Right kidney (tissue), 1 donor: Measurements from ENCODE around the gene ZNF609.
"Not testable (repeated sequence)": the region's sequence is repeated elsewhere in the genome, so short reads cannot be mapped to it uniquely, and the experiment has no call there.

Source experiments
- DNase-seq: peaks from one replicate; pipeline ENCODE4 v3.0.0-alpha.2; 2016

ZNF609 gene

DNA sequence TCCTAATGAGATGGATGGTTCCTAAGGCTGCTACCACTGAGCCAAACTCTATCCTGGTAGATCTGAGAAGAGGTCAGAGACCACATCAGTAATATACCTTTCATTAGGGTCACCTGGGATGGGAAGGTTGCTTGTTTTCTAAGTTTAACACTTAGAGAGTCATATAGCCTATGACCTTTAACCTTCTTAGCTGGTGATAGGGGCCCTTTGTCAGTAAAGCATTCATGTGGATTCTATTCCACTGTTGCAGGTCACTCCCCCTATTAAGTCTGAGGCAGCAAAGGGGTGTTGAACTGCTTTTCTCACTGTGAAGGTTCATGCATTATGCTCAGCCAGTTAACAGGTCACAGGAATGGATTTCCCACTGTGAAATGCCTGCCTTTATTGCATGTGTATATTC is 6.1 kb upstream of the ZNF609 start:
- no peak for DNase-seq

DNA sequence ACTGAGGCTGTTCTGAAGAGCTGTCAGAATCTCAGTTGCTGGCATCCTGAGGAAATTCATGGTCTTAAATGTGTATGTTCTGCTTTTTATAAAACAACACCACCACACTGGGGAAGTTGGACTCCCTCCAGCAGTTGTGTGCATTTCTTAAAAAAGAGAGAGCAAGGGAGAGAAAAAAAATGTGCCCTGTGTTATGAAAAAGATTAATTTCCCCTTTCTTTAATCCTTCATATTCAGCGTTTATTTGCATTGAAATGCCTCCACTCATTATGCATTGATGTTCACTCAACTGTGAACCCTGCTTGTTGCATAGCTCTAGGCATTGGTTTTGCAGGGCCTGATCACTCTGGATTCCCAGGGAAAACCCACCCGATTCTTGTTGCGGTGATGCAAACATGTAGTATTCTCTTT is 4.4 kb upstream of the ZNF609 start:
- no peak for DNase-seq

DNA sequence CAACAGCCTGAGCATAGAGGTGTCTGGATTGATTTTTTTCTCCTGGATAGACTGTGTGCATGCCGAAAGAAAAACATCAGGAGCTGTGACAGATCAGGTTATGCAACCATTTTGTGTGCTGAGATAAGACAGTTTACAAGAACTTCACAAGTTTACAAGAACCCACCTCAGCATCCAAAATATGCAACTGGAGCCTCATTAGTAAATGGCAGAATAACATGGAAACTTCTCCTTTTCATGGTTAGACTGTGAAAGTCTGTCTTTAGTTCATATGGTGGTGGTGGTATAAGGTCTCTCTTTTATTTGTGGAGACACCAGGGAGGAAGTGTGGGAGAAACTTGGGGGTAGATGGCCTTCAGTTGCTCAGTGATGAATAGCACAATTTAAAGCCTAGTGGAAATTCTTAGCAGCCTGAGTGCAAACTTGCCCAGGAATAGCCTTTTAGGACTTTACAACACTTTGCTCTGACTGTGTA is 3.7 kb upstream of the ZNF609 start:
- peak; percentile 23 for DNase-seq

DNA sequence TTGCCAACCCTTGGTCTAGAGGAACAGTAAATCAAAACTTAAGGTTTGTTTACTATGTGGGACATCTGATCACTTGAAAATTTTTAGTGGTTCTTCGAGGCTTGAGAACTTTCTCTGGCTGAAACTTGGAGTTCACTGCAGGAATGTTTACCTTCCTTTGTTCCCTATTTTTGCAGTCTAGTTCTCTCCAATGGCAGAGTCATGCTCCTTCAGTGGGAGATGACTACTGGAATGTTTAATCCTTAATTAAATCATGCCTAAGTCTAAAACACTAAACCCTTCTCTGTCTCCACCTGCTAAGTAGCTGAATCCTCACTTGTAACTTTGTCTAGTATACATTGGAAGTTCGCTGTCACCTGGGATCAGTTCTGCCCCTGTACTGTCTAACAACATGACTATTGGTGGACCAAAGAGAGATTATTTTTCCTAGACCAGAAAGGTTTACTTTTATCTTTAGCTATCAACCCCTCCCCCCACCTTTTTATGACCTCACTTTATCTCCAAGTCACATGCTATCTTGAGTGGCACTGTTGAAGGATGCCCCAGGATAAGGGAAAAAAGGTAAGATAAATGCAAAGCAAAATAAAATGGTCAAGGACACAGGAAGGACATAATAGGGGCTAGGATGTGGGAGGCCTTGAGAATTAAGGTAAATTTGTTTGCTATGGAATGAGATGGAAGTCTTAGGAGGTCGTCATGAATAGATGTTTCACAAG is 1.2 kb upstream of the ZNF609 start:
- DNase-seq, result no peak

DNA sequence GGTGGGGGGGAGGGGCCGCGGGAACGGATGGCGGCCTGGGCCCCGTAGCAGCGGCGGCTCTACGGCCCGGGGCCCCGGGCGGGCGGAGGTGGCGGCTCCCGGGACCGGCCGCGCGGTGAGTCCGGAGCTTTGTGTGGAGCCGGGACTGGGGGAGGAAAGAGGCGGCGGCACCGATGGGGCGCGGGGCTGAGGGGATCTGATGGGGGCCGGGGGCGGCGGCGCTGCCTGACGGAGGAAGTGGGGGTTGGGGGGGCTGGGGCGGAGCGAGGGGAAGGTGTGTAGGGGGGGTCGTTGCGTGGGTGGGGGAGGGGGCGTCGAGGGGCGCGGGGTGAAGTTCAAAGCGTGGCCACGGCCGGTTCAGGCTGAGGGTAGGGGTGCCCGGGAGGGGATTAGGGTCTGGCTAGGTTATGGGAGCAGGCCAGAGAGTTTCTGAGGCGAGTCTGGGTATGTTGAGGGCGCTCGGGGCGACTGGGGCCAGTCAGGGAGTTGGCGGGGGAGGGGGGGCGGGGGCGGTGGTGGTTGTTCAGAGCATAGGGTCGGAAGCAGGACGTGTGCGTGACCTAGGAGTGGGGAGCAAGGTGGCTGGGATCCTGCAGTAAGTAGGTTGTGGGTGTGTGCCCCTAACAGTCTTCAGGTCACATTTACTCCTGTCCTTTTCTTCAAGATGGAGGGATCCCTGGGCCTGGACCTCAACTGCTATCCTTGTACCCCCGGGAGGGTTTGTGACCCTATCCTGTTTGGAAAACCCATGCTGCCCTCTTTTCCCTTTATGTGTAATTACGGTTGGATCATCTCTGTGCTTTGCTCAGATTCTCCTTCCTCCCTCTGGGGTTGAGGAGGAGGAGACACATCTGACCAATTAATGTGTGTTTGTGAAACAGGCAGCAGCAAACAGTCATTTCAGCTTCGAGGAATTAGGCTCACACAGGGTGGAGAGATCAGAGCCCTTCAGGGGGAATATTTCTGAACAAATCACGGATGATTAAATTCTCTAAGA is 644 bp downstream of the ZNF609 start:
- DNase-seq, result peak; percentile 76

DNA sequence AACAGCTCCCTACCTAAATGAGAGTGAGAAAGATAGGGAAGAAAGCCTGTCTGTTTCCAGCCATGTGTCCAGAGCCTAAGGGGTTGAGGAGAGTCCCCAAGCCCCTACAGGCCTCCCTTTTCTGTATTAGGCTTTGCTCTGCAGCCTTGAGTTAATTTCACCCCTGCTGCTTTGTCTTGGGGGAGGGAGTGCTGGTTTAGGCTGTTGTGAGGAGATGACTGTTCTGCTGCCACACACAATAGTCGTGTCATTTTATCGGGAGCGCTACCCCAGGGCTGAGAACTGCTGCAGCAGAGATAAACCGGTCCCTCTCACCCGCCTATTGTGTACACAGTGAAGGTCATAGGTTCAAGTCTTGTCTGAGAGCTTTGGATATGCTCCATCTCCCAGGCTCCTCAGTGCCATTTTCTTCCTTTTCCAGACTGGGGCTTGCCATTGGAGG is 1.4 kb downstream of the ZNF609 start:
- no peak for DNase-seq

DNA sequence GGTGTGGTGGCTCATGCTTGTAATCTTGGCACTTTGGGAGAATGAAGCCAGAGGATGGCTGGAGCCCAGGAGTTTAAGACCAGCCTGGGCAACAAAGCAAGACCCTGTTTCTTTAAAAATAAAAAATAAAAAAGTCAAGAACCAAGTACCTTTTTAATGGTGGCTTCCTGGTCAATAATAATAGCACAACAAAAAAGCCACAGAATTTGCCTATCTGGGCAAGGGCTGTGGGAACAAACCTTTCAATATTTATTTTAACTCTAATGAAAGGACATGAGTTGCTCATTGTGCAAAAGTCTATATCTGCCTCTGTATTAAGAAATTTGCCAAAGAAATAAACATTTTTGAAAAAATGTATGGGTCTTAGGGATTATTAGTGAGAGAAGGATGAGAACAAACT is 2.1 kb downstream of the ZNF609 start:
- no peak for DNase-seq

DNA sequence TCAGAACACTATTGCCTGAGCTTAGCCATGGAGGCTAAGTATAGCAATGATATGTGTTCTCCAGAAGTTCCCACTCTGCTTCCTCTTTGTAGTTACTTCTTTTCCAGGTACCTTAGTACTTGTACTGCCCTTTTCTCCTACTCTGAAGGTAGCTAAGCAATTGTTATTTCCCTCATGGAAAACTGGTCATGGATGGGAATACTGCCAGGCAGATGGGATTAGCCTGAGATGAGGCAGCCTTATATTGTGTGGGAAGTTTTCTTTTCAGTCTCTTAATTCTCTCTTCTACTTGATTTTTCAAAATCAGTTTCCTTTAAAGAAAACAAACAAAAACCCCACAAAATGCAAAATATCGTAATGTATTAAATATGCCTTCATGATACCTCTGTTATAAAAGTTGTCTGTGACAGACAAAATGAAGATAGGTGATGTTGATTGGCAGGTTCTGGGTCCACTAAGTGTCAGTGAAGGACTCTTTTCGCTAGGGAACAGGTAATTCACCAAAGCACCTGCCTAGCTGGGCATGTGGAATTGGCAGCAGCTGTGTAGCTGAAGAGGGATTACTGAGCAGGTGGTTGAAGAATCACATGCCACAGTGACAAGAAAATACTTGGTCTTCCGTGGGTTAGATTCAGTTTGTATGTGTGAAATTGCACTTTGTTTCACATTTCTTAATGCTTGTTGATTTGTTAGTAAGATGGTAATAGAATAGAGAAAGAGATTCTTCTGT is 4.1 kb downstream of the ZNF609 start:
- no peak for DNase-seq

GRCh38 chr15:64466408-64467141 is 6.2 kb downstream of the ZNF609 start:
- no peak for DNase-seq

- no peak for DNase-seq
Observed at GRCh38 chr15:64472161-64472560, 11.8 kb downstream of the ZNF609 start.

DNA sequence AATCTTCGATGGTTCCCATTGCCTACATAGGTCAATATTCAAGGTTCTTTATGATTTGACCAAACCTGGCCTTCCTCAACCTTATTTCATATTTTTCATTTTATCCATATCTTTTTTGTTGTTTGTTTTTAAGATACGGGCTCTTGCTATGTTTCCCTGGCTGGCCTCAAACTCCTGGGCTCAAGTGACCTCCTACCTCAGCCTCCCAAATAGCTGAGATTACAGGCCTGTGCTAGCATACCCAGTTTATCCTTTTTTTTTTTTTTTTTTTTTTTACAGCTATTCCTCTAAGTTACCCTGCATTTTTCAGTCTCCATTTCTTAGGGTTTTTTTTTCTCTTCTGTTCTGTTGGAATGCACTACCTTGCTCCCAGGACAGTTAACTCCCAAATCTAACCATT is 14.5 kb downstream of the ZNF609 start:
- no peak for DNase-seq

DNA sequence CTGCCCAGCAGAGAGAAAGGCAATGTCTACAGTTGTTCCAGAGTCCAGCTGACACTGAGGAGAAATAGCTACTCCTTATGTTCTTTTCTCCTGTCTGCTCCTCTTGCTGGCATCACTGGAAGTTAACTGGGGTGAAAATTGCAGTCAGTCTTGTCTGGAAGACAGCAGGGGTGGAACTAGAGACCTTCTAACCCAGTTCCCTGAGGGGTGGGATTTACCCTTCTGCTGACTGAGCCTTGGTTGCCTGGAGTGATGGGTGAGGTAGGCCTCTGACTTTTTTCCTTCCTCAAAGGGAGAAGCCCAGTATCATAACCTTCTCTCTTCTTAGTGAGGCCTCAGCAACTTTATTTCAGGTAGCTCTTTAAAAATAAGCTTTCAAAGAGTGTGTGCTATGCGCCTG is 16.2 kb downstream of the ZNF609 start:
- no peak for DNase-seq

DNA sequence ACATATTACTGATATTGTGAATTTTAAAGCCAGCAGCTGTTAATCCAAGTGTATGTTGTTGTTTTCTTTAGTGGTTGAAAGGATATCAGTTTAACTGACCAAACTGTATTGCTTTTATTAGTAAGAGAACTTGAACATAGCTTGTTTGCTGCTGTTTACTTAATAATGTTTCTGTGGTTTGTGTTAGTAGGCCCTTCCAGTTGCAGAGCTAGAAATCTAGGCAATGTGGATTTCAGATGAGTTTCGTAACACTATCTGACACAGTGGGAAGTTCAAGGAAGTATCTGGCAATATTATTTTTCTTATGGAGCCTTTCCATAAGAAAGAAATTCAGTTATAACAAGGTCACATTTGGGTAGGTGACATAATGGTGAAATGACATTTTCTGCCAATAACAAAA is 18.5 kb downstream of the ZNF609 start:
- no peak for DNase-seq

GRCh38 chr15:64480891-64481290 is 20.5 kb downstream of the ZNF609 start:
- no peak for DNase-seq

DNA sequence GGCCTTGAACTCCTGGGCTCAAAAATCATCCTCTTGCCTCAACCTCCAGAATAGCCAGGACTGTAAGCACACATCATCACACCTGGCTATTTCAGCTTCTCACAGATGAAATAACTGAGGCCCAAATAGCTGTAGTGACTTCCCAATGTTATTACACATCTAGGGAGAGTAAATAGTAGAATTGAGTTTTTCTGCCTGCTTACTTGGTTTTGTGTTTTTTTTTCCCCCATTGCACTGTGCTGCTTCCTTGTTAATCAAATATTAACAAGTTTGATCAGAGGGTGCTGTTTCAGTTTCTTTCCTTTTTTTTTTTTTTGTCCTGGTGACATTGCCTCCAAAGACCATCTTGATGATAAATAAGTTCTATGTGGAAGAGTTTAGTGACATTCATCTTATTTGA is 23.4 kb downstream of the ZNF609 start:
- DNase-seq, result no peak

DNA sequence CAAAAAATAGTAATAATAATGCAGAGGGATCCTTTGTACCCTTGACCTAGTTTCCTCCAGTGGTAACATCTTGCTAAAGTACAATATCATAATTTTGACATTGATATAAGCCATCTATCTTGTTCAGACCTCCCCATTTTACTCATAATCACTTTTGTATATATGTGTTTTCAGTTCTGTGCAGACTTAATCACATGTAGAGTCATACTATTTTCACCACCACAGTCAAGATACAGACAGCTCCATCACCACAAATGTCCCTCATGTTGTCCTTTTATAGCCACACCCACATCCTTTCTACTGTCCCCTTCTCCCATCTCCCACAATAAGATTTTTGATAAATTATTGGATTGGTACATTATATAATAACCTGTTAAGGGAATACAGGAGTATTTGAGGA is 25.4 kb downstream of the ZNF609 start:
- DNase-seq, result no peak

DNA sequence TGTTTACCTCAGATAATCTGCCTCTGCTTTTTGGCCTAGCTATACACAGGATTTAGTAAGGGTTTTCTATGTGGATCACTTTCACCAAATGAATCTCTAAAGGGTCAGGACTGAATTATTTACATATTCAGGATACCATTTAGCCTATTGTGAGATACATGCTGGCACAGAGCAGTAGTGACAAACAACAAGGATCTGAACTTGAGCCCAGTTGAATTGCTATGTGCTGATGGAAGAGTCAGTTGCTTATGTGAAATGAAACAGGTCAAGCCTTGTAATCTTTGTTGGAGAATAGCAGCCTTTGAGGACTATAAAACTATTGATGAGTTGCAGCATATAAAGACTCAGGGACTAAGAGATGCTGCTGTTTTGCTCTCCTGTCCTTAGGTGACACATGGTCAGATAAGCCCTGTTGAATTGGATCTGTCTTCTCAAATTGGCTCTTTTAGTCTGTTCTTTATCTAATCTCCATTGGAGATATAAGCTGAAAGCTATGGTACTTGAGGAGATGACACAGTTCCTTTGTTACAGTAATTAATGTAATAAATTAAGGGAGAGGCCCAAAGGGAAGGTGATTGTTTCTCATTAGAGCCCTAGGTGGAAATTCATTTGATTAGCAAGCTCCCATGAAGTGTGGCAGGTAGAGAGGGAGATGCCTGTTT is 30.4 kb downstream of the ZNF609 start:
- DNase-seq, result no peak

DNA sequence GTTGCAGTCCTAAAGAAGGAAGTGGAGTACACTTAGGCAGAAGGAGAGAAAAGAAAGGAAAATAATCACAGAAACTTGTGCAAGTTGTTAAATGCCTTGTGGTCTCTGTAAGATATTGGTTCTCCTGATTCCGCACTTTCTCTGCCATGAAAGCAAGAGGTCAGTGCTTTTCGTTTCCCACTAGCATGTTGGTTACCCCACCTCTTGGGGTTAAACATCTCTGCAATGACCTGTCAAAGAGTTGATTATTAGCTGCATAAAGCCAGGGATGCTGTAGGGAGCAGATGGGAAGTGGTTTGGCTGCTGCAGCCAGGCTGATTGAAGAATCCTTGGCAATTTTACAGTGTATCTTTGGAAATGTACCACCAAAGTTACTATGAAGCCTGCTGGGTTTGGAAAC is 33.3 kb downstream of the ZNF609 start:
- no peak for DNase-seq

GRCh38 chr15:64495968-64496367 is 35.6 kb downstream of the ZNF609 start:
- not testable (repeated sequence) for DNase-seq

DNA sequence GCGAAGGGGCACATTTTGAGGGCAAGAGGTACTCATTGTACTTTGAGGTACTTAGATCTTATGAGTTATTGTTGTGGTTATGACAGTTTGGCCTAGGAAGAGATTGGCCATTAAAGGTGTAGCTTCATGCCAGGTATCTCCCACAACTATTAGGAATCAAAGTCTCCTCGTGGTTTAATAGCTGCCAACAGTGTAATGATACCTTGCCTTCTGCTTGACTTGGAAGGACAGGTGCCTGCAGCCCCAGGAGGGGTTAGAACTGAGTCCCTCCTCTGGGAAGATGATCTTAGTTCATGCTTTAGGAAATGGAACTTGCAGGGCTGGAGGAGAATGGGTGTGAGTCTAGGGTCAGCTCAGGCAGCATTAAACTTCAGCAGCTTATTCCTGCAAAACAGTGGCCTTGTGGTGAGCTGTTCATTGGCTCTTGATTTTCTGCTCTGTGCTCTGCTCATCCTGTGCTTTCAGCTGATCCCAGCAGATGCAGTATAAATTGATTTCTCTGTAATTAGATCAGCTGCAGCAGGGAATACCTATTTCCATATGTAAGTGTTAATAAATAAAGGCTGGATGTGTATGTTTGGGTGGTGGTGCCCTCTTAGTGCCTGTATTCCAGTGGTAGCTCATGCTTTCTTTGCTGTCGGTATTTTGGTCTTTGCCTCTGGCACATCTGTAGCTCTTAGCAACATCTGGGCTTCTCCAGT is 40.5 kb downstream of the ZNF609 start:
- no peak for DNase-seq

GRCh38 chr15:64501396-64501715 is 41.0 kb downstream of the ZNF609 start:
- no peak for DNase-seq
